HG02610 (cell line): ENCODE measurements around the gene CPTP.
"Not testable (repeated sequence)": the region's sequence is repeated elsewhere in the genome, so short reads cannot be mapped to it uniquely, and the experiment has no call there.

ENCODE experiments used
- ATAC-seq: cut with Tn5 transposase; IDR thresholded peaks from one replicate; pipeline ENCODE4 v1.9.1; 2021; ENCODE audit warnings: mild to moderate bottlenecking, moderate library complexity; ENCODE audit not compliant: unreplicated experiment

CPTP gene

GRCh38 chr1:1305300-1306069 lies 19.1 kb upstream of the CPTP start:
- ATAC-seq, result no peak

- no peak for ATAC-seq
These were observed 18.4 kb upstream of the CPTP start for GRCh38 chr1:1306070-1306660.

- no peak for ATAC-seq
These were observed 17.8 kb upstream of the CPTP start for GRCh38 chr1:1306661-1307260.

- peak; percentile 6 for ATAC-seq
These were observed 17.2 kb upstream of the CPTP start for GRCh38 chr1:1307261-1307922.

- ATAC-seq, result peak; percentile 50
These were observed 16.5 kb upstream of the CPTP start, which contains the start of the genes ACAP3 and PUSL1 for GRCh38 chr1:1307923-1308755. Gene ACAP3 (minus strand): TSS chr1:1307930. CDS start chr1:1307815, 115 bp downstream. Gene PUSL1 (plus strand): TSS chr1:1308597. CDS start chr1:1308644, 47 bp downstream.

- peak; percentile 0 for ATAC-seq
These were observed 15.8 kb upstream of the CPTP start for GRCh38 chr1:1308756-1309250.

GRCh38 chr1:1309251-1310108 lies 15.1 kb upstream of the CPTP start:
- no peak for ATAC-seq

- ATAC-seq, result no peak
These were observed 14.6 kb upstream of the CPTP start for GRCh38 chr1:1310109-1310385.

- ATAC-seq, result no peak
These were observed 14.0 kb upstream of the CPTP start for GRCh38 chr1:1310476-1311053.

GRCh38 chr1:1311107-1312104 lies 13.2 kb upstream of the CPTP start:
- no peak for ATAC-seq

- no peak for ATAC-seq
These were observed 11.9 kb upstream of the CPTP start for GRCh38 chr1:1312450-1313314.

GRCh38 chr1:1313500-1314236 lies 10.9 kb upstream of the CPTP start:
- ATAC-seq, result no peak

GRCh38 chr1:1314237-1314586 lies 10.4 kb upstream of the CPTP start:
- ATAC-seq, result no peak

- no peak for ATAC-seq
These were observed 9.8 kb upstream of the CPTP start for GRCh38 chr1:1314678-1315335.

GRCh38 chr1:1315435-1315954 lies 9.1 kb upstream of the CPTP start:
- no peak for ATAC-seq

GRCh38 chr1:1316199-1316598 lies 8.4 kb upstream of the CPTP start:
- ATAC-seq, result not testable (repeated sequence)
